Neural crest cell (in vitro differentiated cells): Measurements from ENCODE around the gene GMNN. TPM values are rescaled to one million over a fixed set of nuclear protein-coding genes. Genes with fewer than 3 reads are reported as not detected.

Experiments used
- DNase-seq: peaks from one replicate; pipeline ENCODE4 v3.0.0; 2021; ENCODE audit warnings: low read depth, mixed read lengths, low spot score
- H3K27ac Mint-ChIP-seq: one replicate; pipeline ENCODE4 v1.8.0; 2021; ENCODE audit warnings: mild to moderate bottlenecking, mixed read lengths; ENCODE audit not compliant: unreplicated experiment
- H3K27me3 Mint-ChIP-seq: 2 replicates; pipeline ENCODE4 v1.8.0; 2021; ENCODE audit warnings: low read depth, mild to moderate bottlenecking, mixed read lengths
- H3K36me3 Mint-ChIP-seq: 2 replicates; pipeline ENCODE4 v1.8.0; 2021; ENCODE audit warnings: low read depth, mild to moderate bottlenecking, mixed read lengths
- H3K4me1 Mint-ChIP-seq: 2 replicates; pipeline ENCODE4 v1.8.0; 2021; ENCODE audit warnings: mixed read lengths
- H3K4me3 Mint-ChIP-seq: one replicate; pipeline ENCODE4 v1.8.0; 2021; ENCODE audit warnings: mild to moderate bottlenecking, mixed read lengths
- H3K9me3 Mint-ChIP-seq: 2 replicates; pipeline ENCODE4 v1.8.0; 2021; ENCODE audit warnings: mixed read lengths
- total RNA-seq: library from RNA; stranded (reverse); gene quantifications from 2 replicates; pipeline ENCODE4 v1.2.1, GENCODE V29; 2021
- TF ChIP-seq, protein P1 (sequence below): fragments of 200-600 bp; sonication (generic); conservative IDR thresholded peaks from 2 replicates; pipeline ENCODE4 v1.5.0; 2021; ENCODE audit warnings: antibody characterized with exemption, mild to moderate bottlenecking

GMNN gene
- total RNA-seq, 1 donor from 2014 or later, result 112 TPM

GRCh38 chr6:24740861-24741260 lies 33.9 kb upstream of the GMNN start:
- Mint-ChIP-seq H3K36me3 (no peaks in the 10 kb centered on the region), H3K9me3 (no peaks in the 10 kb centered on the region), H3K27me3 (no peaks in the 10 kb centered on the region), H3K4me1 (no peaks in the 10 kb centered on the region), H3K27ac (no peak overlapping the region), H3K4me3 (no peak overlapping the region)
- no peak for DNase-seq
- TF ChIP-seq, protein P1, sequence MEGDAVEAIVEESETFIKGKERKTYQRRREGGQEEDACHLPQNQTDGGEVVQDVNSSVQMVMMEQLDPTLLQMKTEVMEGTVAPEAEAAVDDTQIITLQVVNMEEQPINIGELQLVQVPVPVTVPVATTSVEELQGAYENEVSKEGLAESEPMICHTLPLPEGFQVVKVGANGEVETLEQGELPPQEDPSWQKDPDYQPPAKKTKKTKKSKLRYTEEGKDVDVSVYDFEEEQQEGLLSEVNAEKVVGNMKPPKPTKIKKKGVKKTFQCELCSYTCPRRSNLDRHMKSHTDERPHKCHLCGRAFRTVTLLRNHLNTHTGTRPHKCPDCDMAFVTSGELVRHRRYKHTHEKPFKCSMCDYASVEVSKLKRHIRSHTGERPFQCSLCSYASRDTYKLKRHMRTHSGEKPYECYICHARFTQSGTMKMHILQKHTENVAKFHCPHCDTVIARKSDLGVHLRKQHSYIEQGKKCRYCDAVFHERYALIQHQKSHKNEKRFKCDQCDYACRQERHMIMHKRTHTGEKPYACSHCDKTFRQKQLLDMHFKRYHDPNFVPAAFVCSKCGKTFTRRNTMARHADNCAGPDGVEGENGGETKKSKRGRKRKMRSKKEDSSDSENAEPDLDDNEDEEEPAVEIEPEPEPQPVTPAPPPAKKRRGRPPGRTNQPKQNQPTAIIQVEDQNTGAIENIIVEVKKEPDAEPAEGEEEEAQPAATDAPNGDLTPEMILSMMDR, result no peak

- TF ChIP-seq, protein P1, result no peak
- Mint-ChIP-seq H3K9me3 (no peaks in the 10 kb centered on the region), H3K27ac (no peak overlapping the region), H3K4me1 (no peaks in the 10 kb centered on the region), H3K27me3 (no peaks in the 10 kb centered on the region), H3K4me3 (no peak overlapping the region), H3K36me3 (no peaks in the 10 kb centered on the region)
- DNase-seq, result no peak
Measured at GRCh38 chr6:24742216-24742738, 32.5 kb upstream of the GMNN start.

DNA sequence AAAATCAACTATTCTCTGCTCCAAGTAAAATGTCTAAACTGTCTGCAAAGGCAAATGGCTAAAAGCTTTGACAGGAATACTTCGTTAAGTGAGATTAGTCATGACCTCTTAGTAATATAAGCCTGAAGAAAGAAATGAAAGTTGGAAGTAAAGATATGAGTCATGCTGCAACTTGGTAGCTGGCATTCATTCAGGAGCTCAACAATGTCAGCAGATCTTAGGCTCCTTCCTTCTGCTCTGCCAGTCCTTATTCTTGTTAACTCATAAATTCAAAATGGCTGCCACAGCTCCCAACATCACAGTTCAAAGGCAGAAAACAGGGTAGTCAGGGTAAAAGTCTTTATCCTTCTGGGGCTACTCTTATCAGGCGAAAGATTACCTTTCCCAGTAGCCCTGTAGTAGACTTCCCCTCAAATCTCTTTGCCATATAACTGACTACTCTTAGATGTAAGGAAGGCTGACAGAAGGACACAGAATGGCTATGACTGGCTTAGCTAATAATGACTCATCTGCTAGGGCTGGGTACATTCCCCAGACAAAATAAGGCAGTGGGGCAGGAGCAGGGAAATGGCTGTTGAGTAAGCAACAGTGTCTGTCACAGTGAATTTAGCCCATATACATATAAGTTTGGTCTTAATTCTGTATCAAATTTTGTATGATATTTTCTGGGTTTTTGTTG lies 31.3 kb upstream of the GMNN start:
- no peak for DNase-seq
- Mint-ChIP-seq H3K9me3 (no peaks in the 10 kb centered on the region), H3K36me3 (no peaks in the 10 kb centered on the region), H3K27ac (no peak overlapping the region), H3K4me3 (no peak overlapping the region), H3K4me1 (no peaks in the 10 kb centered on the region), H3K27me3 (no peaks in the 10 kb centered on the region)
- TF ChIP-seq, protein P1, result no peak

GRCh38 chr6:24743944-24744335 lies 30.8 kb upstream of the GMNN start:
- Mint-ChIP-seq H3K4me3 (no peak overlapping the region), H3K27me3 (no peaks in the 10 kb centered on the region), H3K36me3 (no peaks in the 10 kb centered on the region), H3K4me1 (no peaks in the 10 kb centered on the region), H3K9me3 (no peaks in the 10 kb centered on the region), H3K27ac (no peak overlapping the region)
- TF ChIP-seq, protein P1, result no peak
- DNase-seq, result no peak

- Mint-ChIP-seq H3K4me3 (no peak overlapping the region), H3K4me1 (no peaks in the 10 kb centered on the region), H3K9me3 (no peaks in the 10 kb centered on the region), H3K27ac (no peak overlapping the region), H3K36me3 (no peaks in the 10 kb centered on the region), H3K27me3 (no peaks in the 10 kb centered on the region)
- TF ChIP-seq, protein P1, result no peak
- DNase-seq, result no peak
Measured at GRCh38 chr6:24744911-24745310, 29.8 kb upstream of the GMNN start.
